Measurements from ENCODE around the gene SLC25A26. TPM values are rescaled to one million over a fixed set of nuclear protein-coding genes. Genes with fewer than 3 reads are reported as not detected.

Gene SLC25A26
- total RNA-seq, 4 donors from 2014 or later = 22.0 to 33.9 (median 27.0) TPM

DNA sequence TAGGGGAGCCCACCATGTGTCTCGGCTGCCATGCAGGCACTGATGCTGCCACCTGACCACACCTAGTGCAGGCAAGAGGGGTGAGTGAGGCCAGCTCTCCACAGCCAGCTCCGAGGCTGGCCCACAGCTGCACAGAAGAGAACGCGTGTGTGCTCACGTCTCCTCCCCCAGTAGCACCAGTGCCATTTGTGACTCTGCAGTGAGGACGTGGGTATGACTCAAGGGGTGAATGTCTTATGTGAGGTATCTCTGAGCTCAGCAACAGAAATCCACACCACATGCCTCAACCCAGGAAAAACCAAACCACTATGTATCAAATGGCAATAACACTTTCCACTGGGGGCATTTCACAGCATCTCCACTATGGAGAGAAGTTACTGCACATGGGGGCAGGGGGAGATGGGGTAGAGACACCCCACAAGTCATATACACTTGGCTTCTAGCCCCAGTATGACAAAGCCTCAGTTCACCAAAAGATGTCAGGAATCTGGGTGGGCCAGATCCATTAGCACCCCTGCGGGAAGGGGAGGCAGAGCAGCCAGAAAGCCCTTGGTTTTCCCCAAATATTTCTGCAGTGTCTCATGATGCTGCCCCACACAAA lies 192.4 kb downstream of the SLC25A26 start:
- Histone ChIP-seq H3K4me3 (no peak overlapping the region), H3K9me3 (no peaks in the 10 kb centered on the region), H3K4me1 (peaks cover 3 to 100% (median 19%) of the 10 kb centered on the region in 3 donors), H3K27me3 (no peaks in the 10 kb centered on the region), H3K27ac (peak overlapping the region in 3 of 4 donors; percentile 56 to 82 (median 80)), H3K36me3 (peaks cover 0 to 59% of the 10 kb centered on the region in 2 donors)
- WGBS, 2 donors (ENCODE audit: low coverage in 1 of 2) = 40% methylated on average over 1 of the region's 7 CpGs; no CpG with 5 or more reads in 1 of the 2 donors
- TF ChIP-seq POLR2A (IDR thresholded peaks at IDR 0.05) (no peak), EP300 (IDR thresholded peaks at IDR 0.05) (no peak), POLR2AphosphoS5 (IDR thresholded peaks at IDR 0.05) (no peak)
- TF ChIP-seq, protein P1, sequence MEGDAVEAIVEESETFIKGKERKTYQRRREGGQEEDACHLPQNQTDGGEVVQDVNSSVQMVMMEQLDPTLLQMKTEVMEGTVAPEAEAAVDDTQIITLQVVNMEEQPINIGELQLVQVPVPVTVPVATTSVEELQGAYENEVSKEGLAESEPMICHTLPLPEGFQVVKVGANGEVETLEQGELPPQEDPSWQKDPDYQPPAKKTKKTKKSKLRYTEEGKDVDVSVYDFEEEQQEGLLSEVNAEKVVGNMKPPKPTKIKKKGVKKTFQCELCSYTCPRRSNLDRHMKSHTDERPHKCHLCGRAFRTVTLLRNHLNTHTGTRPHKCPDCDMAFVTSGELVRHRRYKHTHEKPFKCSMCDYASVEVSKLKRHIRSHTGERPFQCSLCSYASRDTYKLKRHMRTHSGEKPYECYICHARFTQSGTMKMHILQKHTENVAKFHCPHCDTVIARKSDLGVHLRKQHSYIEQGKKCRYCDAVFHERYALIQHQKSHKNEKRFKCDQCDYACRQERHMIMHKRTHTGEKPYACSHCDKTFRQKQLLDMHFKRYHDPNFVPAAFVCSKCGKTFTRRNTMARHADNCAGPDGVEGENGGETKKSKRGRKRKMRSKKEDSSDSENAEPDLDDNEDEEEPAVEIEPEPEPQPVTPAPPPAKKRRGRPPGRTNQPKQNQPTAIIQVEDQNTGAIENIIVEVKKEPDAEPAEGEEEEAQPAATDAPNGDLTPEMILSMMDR (IDR thresholded peaks at IDR 0.05) = no peak
- no peak for ATAC-seq

DNA sequence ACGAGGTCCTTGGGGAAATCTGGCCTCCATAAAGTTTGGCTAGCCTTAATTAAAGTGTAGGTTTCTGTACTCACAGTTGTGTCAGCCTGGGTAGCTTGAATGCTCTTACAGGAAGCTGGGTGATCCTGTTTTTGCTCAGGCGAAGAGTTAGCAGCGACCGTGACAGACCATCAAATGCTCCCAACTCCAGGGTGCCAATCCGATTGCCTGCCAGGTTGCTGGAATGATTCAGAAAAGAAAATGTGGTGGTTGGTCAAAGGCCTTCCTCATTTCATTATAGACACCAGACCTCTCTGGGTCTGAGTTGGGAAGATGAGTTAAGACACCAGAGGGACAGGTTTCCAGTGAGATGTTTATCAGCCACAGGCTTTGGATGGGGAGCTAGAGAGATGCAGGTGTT lies 194.0 kb downstream of the SLC25A26 start:
- H3K36me3 ChIP-seq = peaks cover 0 to 49% of the 10 kb centered on the region in 2 donors
- peak overlapping the region; percentile 35 to 82 (median 62) for H3K27ac ChIP-seq
- H3K9me3 ChIP-seq = no peaks in the 10 kb centered on the region
- no peak overlapping the region for H3K4me3 ChIP-seq
- WGBS, 2 donors (ENCODE audit: low coverage in 1 of 2) = 100% methylated on average over 1 of the region's 5 CpGs; no CpG with 5 or more reads in 1 of the 2 donors
- H3K27me3 ChIP-seq = no peaks in the 10 kb centered on the region
- peaks cover 3 to 100% (median 30%) of the 10 kb centered on the region in 3 donors for H3K4me1 ChIP-seq
- ATAC-seq = no peak
- TF ChIP-seq, protein P1 (IDR thresholded peaks at IDR 0.05) = no peak
- TF ChIP-seq EP300 (IDR thresholded peaks at IDR 0.05) = no peak
- peak; percentile 43 for TF ChIP-seq POLR2AphosphoS5 (IDR thresholded peaks at IDR 0.05)
- no peak for TF ChIP-seq POLR2A (IDR thresholded peaks at IDR 0.05)

GRCh38 chr3:66415867-66416428 lies 195.1 kb downstream of the SLC25A26 start:
- peaks cover 3 to 100% (median 30%) of the 10 kb centered on the region in 3 donors for H3K4me1 ChIP-seq
- H3K27me3 ChIP-seq = no peaks in the 10 kb centered on the region
- 30 to 35% methylated on average over 5 of the region's 5 CpGs for WGBS, 2 donors (ENCODE audit: low coverage in 1 of 2)
- peak overlapping the region; percentile 35 to 82 (median 62) for H3K27ac ChIP-seq
- H3K36me3 ChIP-seq = peaks cover 0 to 43% of the 10 kb centered on the region in 2 donors
- ATAC-seq = peak; percentile 38
- no peaks in the 10 kb centered on the region for H3K9me3 ChIP-seq
- no peak for TF ChIP-seq POLR2A (IDR thresholded peaks at IDR 0.05)
- TF ChIP-seq, protein P1 (IDR thresholded peaks at IDR 0.05) = no peak
- TF ChIP-seq EP300 (IDR thresholded peaks at IDR 0.05) = no peak
- TF ChIP-seq POLR2AphosphoS5 (IDR thresholded peaks at IDR 0.05) = peak; percentile 38
- no peak overlapping the region for H3K4me3 ChIP-seq

DNA sequence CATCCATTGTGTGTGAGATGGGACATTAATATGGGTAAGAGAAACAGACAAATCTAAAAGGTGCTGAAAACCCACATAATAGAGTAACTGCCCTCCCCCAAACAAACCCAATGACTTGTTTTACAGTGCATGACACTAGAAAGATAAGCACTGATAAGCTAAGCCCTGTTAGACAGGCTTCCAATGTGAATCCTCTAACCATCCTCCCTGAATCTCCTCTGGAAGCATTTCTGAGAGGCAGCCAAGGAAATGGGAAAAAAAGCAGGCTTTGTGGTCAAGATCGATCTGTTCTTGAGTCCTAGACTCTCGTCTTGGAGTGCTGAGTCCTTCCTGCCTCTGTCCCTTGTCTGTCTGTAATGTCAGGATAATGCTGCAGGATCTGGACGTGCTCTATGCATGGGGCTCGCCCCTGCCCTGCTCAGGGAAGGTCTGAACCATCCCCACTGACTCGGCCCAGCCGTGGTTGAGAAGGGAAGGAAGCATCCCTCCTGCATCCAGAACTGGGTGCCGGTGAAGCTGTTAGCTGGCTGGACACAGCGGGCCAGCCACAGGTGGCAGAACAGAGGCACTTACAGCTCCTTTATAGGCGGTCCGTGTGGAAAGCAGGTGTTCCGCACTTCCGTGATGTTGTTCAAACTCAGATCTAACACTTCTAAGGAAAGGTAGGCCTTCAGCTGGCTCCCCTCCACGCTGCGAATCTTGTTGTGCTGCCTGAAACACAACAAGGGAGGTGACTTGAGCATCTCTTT lies 195.9 kb downstream of the SLC25A26 start:
- 27 to 52% methylated on average over 2 to 5 of the region's 14 CpGs for WGBS, 2 donors (ENCODE audit: low coverage in 1 of 2)
- H3K4me1 ChIP-seq = peaks cover 3 to 93% (median 30%) of the 10 kb centered on the region in 3 donors

More for the DNA sequence above, 195.9 kb downstream of the SLC25A26 start:
- TF ChIP-seq POLR2AphosphoS5 (IDR thresholded peaks at IDR 0.05) (no peak), EP300 (IDR thresholded peaks at IDR 0.05) (no peak), POLR2A (IDR thresholded peaks at IDR 0.05) (no peak)
- TF ChIP-seq, protein P1 (IDR thresholded peaks at IDR 0.05) = no peak
- Histone ChIP-seq H3K4me3 (no peak overlapping the region), H3K36me3 (peaks cover 0 to 43% of the 10 kb centered on the region in 2 donors), H3K27ac (peak overlapping the region; percentile 39 to 82 (median 62)), H3K27me3 (no peaks in the 10 kb centered on the region), H3K9me3 (no peaks in the 10 kb centered on the region)
- ATAC-seq = no peak

Data from gastroesophageal sphincter (tissue), 4 donors.